HCT116 (cell line): ENCODE measurements around the gene DOCK4.
A peak's percentile ranks its signal among the peaks of the same experiment; 100 is the strongest.

Source experiments
- EZH2 ChIP-seq: fragments of 200-600 bp; sonication (generic); IDR thresholded peaks from 2 replicates; pipeline ENCODE4 v1.6.1; 2017; ENCODE audit warnings: antibody characterized with exemption, mixed run types
- TF ChIP-seq, protein P1 (sequence below), 3 experiments: fragments of 200-600 bp in 1 of 3; sonication (generic) in 1 of 3; IDR thresholded peaks in 2 of 3; conservative IDR thresholded peaks in 1 of 3; 2 replicates each; pipeline ENCODE4 v1.5.1; 2012 to 2017; ENCODE audit warnings: low read depth in 2 of 3, low read length in 2 of 3, antibody characterized with exemption in 1 of 3, borderline replicate concordance in 1 of 3, control low read depth in 1 of 3, mild to moderate bottlenecking in 1 of 3, mixed read lengths in 1 of 3, mixed run types in 1 of 3, moderate library complexity in 1 of 3; ENCODE audit not compliant: insufficient read depth in 1 of 3

- TF ChIP-seq, protein P1, sequence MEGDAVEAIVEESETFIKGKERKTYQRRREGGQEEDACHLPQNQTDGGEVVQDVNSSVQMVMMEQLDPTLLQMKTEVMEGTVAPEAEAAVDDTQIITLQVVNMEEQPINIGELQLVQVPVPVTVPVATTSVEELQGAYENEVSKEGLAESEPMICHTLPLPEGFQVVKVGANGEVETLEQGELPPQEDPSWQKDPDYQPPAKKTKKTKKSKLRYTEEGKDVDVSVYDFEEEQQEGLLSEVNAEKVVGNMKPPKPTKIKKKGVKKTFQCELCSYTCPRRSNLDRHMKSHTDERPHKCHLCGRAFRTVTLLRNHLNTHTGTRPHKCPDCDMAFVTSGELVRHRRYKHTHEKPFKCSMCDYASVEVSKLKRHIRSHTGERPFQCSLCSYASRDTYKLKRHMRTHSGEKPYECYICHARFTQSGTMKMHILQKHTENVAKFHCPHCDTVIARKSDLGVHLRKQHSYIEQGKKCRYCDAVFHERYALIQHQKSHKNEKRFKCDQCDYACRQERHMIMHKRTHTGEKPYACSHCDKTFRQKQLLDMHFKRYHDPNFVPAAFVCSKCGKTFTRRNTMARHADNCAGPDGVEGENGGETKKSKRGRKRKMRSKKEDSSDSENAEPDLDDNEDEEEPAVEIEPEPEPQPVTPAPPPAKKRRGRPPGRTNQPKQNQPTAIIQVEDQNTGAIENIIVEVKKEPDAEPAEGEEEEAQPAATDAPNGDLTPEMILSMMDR (IDR thresholded peaks at IDR 0.05 in 2 of 3, conservative IDR thresholded peaks at IDR 0.05 in 1 of 3; ENCODE audit: borderline replicate concordance in 1 of 3, insufficient read depth in 1 of 3, low read depth in 2 of 3, low read length in 2 of 3) = 0 out of 6 replicates have a peak, but pooled peaks of 1 of the 3 experiments have one; percentile 10
- no peak for TF ChIP-seq EZH2
Measured at GRCh38 chr7:111710839-111711380, 495.3 kb downstream of the DOCK4 start.
